Measurements from ENCODE around the gene GPR137. TPM values are rescaled to one million over a fixed set of nuclear protein-coding genes. Genes with fewer than 3 reads are reported as not detected.
"Not testable (repeated sequence)": the region's sequence is repeated elsewhere in the genome, so short reads cannot be mapped to it uniquely, and the experiment has no call there.

GPR137 gene
- total RNA-seq, 1 experiment from 2014 or later = 33.3 TPM

- peak; percentile 66 for DNase-seq
- Mint-ChIP-seq H3K27me3 (ENCODE audit: unreplicated experiment) (no peaks in the 10 kb centered on the region), H3K36me3 (ENCODE audit: insufficient read depth, unreplicated experiment) (peaks cover 95% of the 10 kb centered on the region), H3K4me3 (ENCODE audit: low read depth, unreplicated experiment) (peak overlapping the region; percentile 96), H3K4me1 (ENCODE audit: low read depth, unreplicated experiment) (peaks cover 30% of the 10 kb centered on the region), H3K27ac (ENCODE audit: unreplicated experiment) (peak overlapping the region; percentile 82), H3K9me3 (ENCODE audit: low read depth, unreplicated experiment) (no peaks in the 10 kb centered on the region)
- CTCF ChIA-PET = interaction anchor here (0.5 to 1.9 kb wide), 7 partner anchors 19 to 559 kb away, joined by 3 to 11 read pairs (median 4); partner anchors contain the start of gene TRMT112
- BruUV-seq (replicated peaks) = no TSS peak
- TF ChIP-seq CTCF (IDR thresholded peaks at IDR 0.05; ENCODE audit: unreplicated experiment) = no peak
- intact Hi-C loops (cut with micrococcal nuclease; ENCODE audit: unreplicated experiment) = loop anchor here (10.0 kb wide), 1 partner anchor 59 kb away; the partner anchor contains the start of genes CATSPERZ and ESRRA
These were observed 40.2 kb upstream of the GPR137 start for GRCh38 chr11:64245401-64245796.

- peaks cover 95% of the 10 kb centered on the region for H3K36me3 Mint-ChIP-seq (ENCODE audit: insufficient read depth, unreplicated experiment)
- peak overlapping the region; percentile 96 for H3K4me3 Mint-ChIP-seq (ENCODE audit: low read depth, unreplicated experiment)
- peak; percentile 95 for DNase-seq
- no peaks in the 10 kb centered on the region for H3K27me3 Mint-ChIP-seq (ENCODE audit: unreplicated experiment)
- CTCF ChIA-PET = interaction anchor here (0.7 to 1.9 kb wide), 5 partner anchors 9 to 71 kb away, joined by 3 to 11 read pairs (median 4); partner anchors contain the start of gene TRMT112
- peak overlapping the region; percentile 82 for H3K27ac Mint-ChIP-seq (ENCODE audit: unreplicated experiment)
- no peak for TF ChIP-seq CTCF (IDR thresholded peaks at IDR 0.05; ENCODE audit: unreplicated experiment)
- no peaks in the 10 kb centered on the region for H3K9me3 Mint-ChIP-seq (ENCODE audit: low read depth, unreplicated experiment)
- intact Hi-C loops (cut with micrococcal nuclease; ENCODE audit: unreplicated experiment) = loop anchor here (10.0 kb wide), 1 partner anchor 59 kb away; the partner anchor contains the start of genes CATSPERZ and ESRRA
- peaks cover 28% of the 10 kb centered on the region for H3K4me1 Mint-ChIP-seq (ENCODE audit: low read depth, unreplicated experiment)
- BruUV-seq (replicated peaks) = TSS peak; percentile 47
These were observed 39.6 kb upstream of the GPR137 start for GRCh38 chr11:64245797-64246620.

GRCh38 chr11:64246621-64246870 lies 39.1 kb upstream of the GPR137 start:
- BruUV-seq (replicated peaks); H3K27me3 Mint-ChIP-seq (ENCODE audit: unreplicated experiment); H3K9me3 Mint-ChIP-seq (ENCODE audit: low read depth, unreplicated experiment); DNase-seq: not testable (repeated sequence)
- H3K36me3 Mint-ChIP-seq (ENCODE audit: insufficient read depth, unreplicated experiment) = peaks cover 95% of the 10 kb centered on the region
- H3K27ac Mint-ChIP-seq (ENCODE audit: unreplicated experiment) = peak overlapping the region; percentile 96
- intact Hi-C loops (cut with micrococcal nuclease; ENCODE audit: unreplicated experiment) = loop anchor here (10.0 kb wide), 1 partner anchor 58 kb away; the partner anchor contains the start of genes CATSPERZ and ESRRA
- H3K4me3 Mint-ChIP-seq (ENCODE audit: low read depth, unreplicated experiment) = peak overlapping the region; percentile 96
- peaks cover 28% of the 10 kb centered on the region for H3K4me1 Mint-ChIP-seq (ENCODE audit: low read depth, unreplicated experiment)
- CTCF ChIA-PET = interaction anchor here (1.5 to 1.6 kb wide), 2 partner anchors 9 to 22 kb away, joined by 4 to 7 read pairs; no protein-coding TSS in a partner anchor

GRCh38 chr11:64246871-64247728 lies 38.5 kb upstream of the GPR137 start, which contains the start of gene PPP1R14B:
Gene PPP1R14B, minus strand, starts transcription at chr11:64246943. Its CDS starts 270 bp downstream, at chr11:64246673.
- no peak for TF ChIP-seq CTCF (IDR thresholded peaks at IDR 0.05; ENCODE audit: unreplicated experiment)
- Mint-ChIP-seq H3K4me3 (ENCODE audit: low read depth, unreplicated experiment) (peak within 1 kb of the TSS; percentile 96), H3K4me1 (ENCODE audit: low read depth, unreplicated experiment) (peaks cover 28% of the 10 kb centered on the region), H3K36me3 (ENCODE audit: insufficient read depth, unreplicated experiment) (peaks cover 95% of the 10 kb centered on the region), H3K27ac (ENCODE audit: unreplicated experiment) (peak within 1 kb of the TSS; percentile 96), H3K9me3 (ENCODE audit: low read depth, unreplicated experiment) (no peaks in the 10 kb centered on the region), H3K27me3 (ENCODE audit: unreplicated experiment) (no peaks in the 10 kb centered on the region)
- BruUV-seq (replicated peaks) = no TSS peak
- CTCF ChIA-PET = interaction anchor here (0.6 to 1.5 kb wide), 2 partner anchors 10 to 39 kb away, joined by 6 to 7 read pairs; no protein-coding TSS in a partner anchor
- intact Hi-C loops (cut with micrococcal nuclease; ENCODE audit: unreplicated experiment) = loop anchor here (10.0 kb wide), 1 partner anchor 58 kb away; the partner anchor contains the start of genes CATSPERZ and ESRRA
- DNase-seq = peak; percentile 95
